ENCODE data around the gene ESYT3.
A peak's percentile ranks its signal among the peaks of the same experiment; 100 is the strongest.
"Not testable (repeated sequence)": the region's sequence is repeated elsewhere in the genome, so short reads cannot be mapped to it uniquely, and the experiment has no call there.

Gene ESYT3

GRCh38 chr3:138443521-138444503 is 9.4 kb downstream of the ESYT3 start:
- peak; percentile 79 for DNase-seq

- DNase-seq: no peak
Measured at GRCh38 chr3:138445236-138445635, 10.8 kb downstream of the ESYT3 start.

GRCh38 chr3:138445654-138446053 is 11.2 kb downstream of the ESYT3 start:
- no peak for DNase-seq

- peak; percentile 45 for DNase-seq
Measured at GRCh38 chr3:138448631-138449030, 14.2 kb downstream of the ESYT3 start.

GRCh38 chr3:138449490-138449889 is 15.1 kb downstream of the ESYT3 start:
- peak; percentile 39 for DNase-seq

GRCh38 chr3:138450181-138450580 is 15.8 kb downstream of the ESYT3 start:
- DNase-seq: no peak

GRCh38 chr3:138450704-138451424 is 16.4 kb downstream of the ESYT3 start:
- DNase-seq: peak; percentile 51

GRCh38 chr3:138451595-138452162 is 17.3 kb downstream of the ESYT3 start:
- DNase-seq: peak; percentile 47

- DNase-seq: peak; percentile 71
Measured at GRCh38 chr3:138452436-138452835, 18.0 kb downstream of the ESYT3 start.

GRCh38 chr3:138453940-138454339 is 19.5 kb downstream of the ESYT3 start:
- DNase-seq: not testable (repeated sequence)

GRCh38 chr3:138455801-138456716 is 21.6 kb downstream of the ESYT3 start:
- no peak for DNase-seq

GRCh38 chr3:138456961-138457862 is 22.8 kb downstream of the ESYT3 start:
- peak; percentile 59 for DNase-seq

- peak; percentile 45 for DNase-seq
Measured at GRCh38 chr3:138457863-138458735, 23.7 kb downstream of the ESYT3 start.

- peak; percentile 43 for DNase-seq
Measured at GRCh38 chr3:138458774-138459499, 24.5 kb downstream of the ESYT3 start.

GRCh38 chr3:138459619-138460535 is 25.5 kb downstream of the ESYT3 start:
- peak; percentile 49 for DNase-seq

- peak; percentile 37 for DNase-seq
Measured at GRCh38 chr3:138460536-138461205, 26.3 kb downstream of the ESYT3 start.

- DNase-seq: peak; percentile 50
Measured at GRCh38 chr3:138461246-138461645, 26.8 kb downstream of the ESYT3 start.

- peak; percentile 36 for DNase-seq
Measured at GRCh38 chr3:138461896-138462295, 27.5 kb downstream of the ESYT3 start.
